Parathyroid adenoma (tissue), 2 donors: Measurements from ENCODE around the gene SLC1A2.

ENCODE experiments used
- H2AFZ ChIP-seq: fragments of 300-600 bp; sonication (generic); one replicate; pipeline ENCODE4 v1.7.0; 2017; ENCODE audit warnings: antibody characterized with exemption, mild to moderate bottlenecking
- H3K27ac ChIP-seq: fragments of 300-600 bp; sonication (generic); one replicate; pipeline ENCODE4 v1.7.0; 2017
- H3K27me3 ChIP-seq: fragments of 300-600 bp; sonication (generic); one replicate; pipeline ENCODE4 v1.7.0; 2017; ENCODE audit warnings: low read length; ENCODE audit not compliant: control insufficient read depth, insufficient read depth
- H3K36me3 ChIP-seq: fragments of 300-600 bp; sonication (generic); one replicate; pipeline ENCODE4 v1.7.0; 2017; ENCODE audit warnings: low read length; ENCODE audit not compliant: control insufficient read depth, insufficient read depth
- H3K4me1 ChIP-seq: fragments of 300-600 bp; sonication (generic); one replicate; pipeline ENCODE4 v1.7.0; 2017; ENCODE audit warnings: control low read depth
- H3K4me2 ChIP-seq: fragments of 300-600 bp; sonication (generic); one replicate; pipeline ENCODE4 v1.7.0; 2017; ENCODE audit warnings: low read length
- H3K4me3 ChIP-seq: fragments of 300-600 bp; sonication (generic); one replicate; pipeline ENCODE4 v1.7.0; 2017; ENCODE audit warnings: low read depth, low read length
- H3K79me2 ChIP-seq: fragments of 300-600 bp; sonication (generic); one replicate; pipeline ENCODE4 v1.7.0; 2017; ENCODE audit warnings: control low read depth
- H3K9ac ChIP-seq: fragments of 300-600 bp; sonication (generic); one replicate; pipeline ENCODE4 v1.7.0; 2017; ENCODE audit warnings: mild to moderate bottlenecking
- H3K9me3 ChIP-seq: fragments of 300-600 bp; sonication (generic); one replicate; pipeline ENCODE4 v1.7.0; 2017; ENCODE audit warnings: low read length; ENCODE audit not compliant: control insufficient read depth
- CTCF ChIP-seq: fragments of 300-600 bp; sonication (generic); IDR thresholded peaks from one replicate; pipeline ENCODE4 v1.7.0; 2017; ENCODE audit warnings: antibody characterized with exemption, mild to moderate bottlenecking
- donor health status: primary hyperparathyroidism.

SLC1A2 gene

GRCh38 chr11:35211952-35212351 lies 207.4 kb downstream of the SLC1A2 start:
- no peak overlapping the region for H3K4me2 ChIP-seq
- H3K79me2 ChIP-seq: no peaks in the 10 kb centered on the region
- no peak overlapping the region for H3K9ac ChIP-seq
- H3K27ac ChIP-seq: no peak overlapping the region
- no peak overlapping the region for H2AFZ ChIP-seq
- H3K4me3 ChIP-seq: no peak overlapping the region
- no peaks in the 10 kb centered on the region for H3K9me3 ChIP-seq
- TF ChIP-seq CTCF: no peak
- peaks cover 5% of the 10 kb centered on the region for H3K4me1 ChIP-seq
- H3K27me3 ChIP-seq: no peaks in the 10 kb centered on the region
- H3K36me3 ChIP-seq: no peaks in the 10 kb centered on the region

- no peaks in the 10 kb centered on the region for H3K9me3 ChIP-seq
These were observed 208.3 kb downstream of the SLC1A2 start for GRCh38 chr11:35210876-35211546.

GRCh38 chr11:35208795-35209194 lies 210.6 kb downstream of the SLC1A2 start:
- no peak overlapping the region for H3K9ac ChIP-seq
- no peak overlapping the region for H2AFZ ChIP-seq
- TF ChIP-seq CTCF: no peak
- no peaks in the 10 kb centered on the region for H3K27me3 ChIP-seq
- no peak overlapping the region for H3K4me2 ChIP-seq
- H3K79me2 ChIP-seq: no peaks in the 10 kb centered on the region
- no peak overlapping the region for H3K4me3 ChIP-seq
- H3K4me1 ChIP-seq: no peaks in the 10 kb centered on the region
- no peak overlapping the region for H3K27ac ChIP-seq
- no peaks in the 10 kb centered on the region for H3K36me3 ChIP-seq
- H3K9me3 ChIP-seq: no peaks in the 10 kb centered on the region

More at GRCh38 chr11:35210876-35211546, 208.3 kb downstream of the SLC1A2 start:
- H3K79me2 ChIP-seq: no peaks in the 10 kb centered on the region
- no peaks in the 10 kb centered on the region for H3K27me3 ChIP-seq
- no peaks in the 10 kb centered on the region for H3K4me1 ChIP-seq
- H3K27ac ChIP-seq: no peak overlapping the region
- H3K4me2 ChIP-seq: no peak overlapping the region
- no peak overlapping the region for H2AFZ ChIP-seq
- no peak overlapping the region for H3K4me3 ChIP-seq
- H3K9ac ChIP-seq: no peak overlapping the region
- no peak for TF ChIP-seq CTCF
- no peaks in the 10 kb centered on the region for H3K36me3 ChIP-seq

- H3K27me3 ChIP-seq: no peaks in the 10 kb centered on the region
- no peak overlapping the region for H2AFZ ChIP-seq
- H3K9me3 ChIP-seq: no peaks in the 10 kb centered on the region
- H3K27ac ChIP-seq: no peak overlapping the region
- H3K4me2 ChIP-seq: no peak overlapping the region
- no peak overlapping the region for H3K9ac ChIP-seq
- H3K36me3 ChIP-seq: no peaks in the 10 kb centered on the region
- no peaks in the 10 kb centered on the region for H3K79me2 ChIP-seq
- H3K4me3 ChIP-seq: no peak overlapping the region
- no peak for TF ChIP-seq CTCF
- H3K4me1 ChIP-seq: no peaks in the 10 kb centered on the region
These were observed 211.6 kb downstream of the SLC1A2 start for GRCh38 chr11:35207471-35208403.
